GM21529 (cell line): ENCODE results near the gene DDOST.
A peak's percentile ranks its signal among the peaks of the same experiment; 100 is the strongest.

Experiments used
- ATAC-seq: cut with Tn5 transposase; IDR thresholded peaks from one replicate; pipeline ENCODE4 v1.9.1; 2021; ENCODE audit not compliant: unreplicated experiment

DDOST gene

DNA sequence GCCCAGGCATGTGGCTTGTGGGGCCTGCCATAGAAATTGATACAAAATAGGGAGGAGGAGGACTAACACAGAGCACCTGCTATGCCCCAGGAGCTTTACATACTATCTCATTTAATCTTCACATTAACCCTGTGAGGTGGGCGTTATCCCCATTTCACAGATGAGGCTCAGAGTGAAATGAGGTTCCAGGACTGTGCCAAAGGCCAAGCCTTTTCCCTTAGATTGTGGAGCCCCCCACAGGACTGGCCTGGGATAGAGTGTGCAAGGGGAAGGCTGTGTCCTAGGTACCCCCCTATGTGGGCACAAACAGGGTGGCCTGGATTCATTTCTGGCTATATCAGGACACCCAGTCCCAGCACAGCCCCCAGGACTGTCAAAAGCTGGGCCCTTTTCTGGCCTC, 2.2 kb upstream of the DDOST start:
- no peak for ATAC-seq

DNA sequence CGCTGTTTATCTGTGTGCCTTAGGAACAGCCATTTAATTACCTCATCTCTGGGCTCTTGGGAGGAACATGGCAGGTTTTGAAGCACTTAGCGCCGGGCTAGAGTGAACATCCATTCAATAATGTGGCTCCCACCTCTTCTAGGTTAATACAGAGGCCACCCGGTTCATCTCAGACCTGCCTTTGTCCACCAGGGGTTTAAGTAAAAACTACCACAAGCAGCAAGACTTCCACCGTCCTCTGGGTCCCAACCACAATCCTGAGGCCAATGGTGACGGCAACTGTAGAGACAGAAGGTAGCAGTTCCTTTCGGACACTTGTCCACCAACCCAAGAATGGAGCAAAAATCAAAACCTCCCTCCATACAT, 924 bp upstream of the DDOST start:
- no peak for ATAC-seq

GRCh38 chr1:20660847-20661206, 342 bp downstream of the DDOST start:
- ATAC-seq = no peak

- ATAC-seq = no peak
Measured at GRCh38 chr1:20660363-20660762, 806 bp downstream of the DDOST start.

- ATAC-seq = no peak
Measured at GRCh38 chr1:20658166-20658915, 2.8 kb downstream of the DDOST start.

- no peak for ATAC-seq
Measured at GRCh38 chr1:20657024-20657423, 4.1 kb downstream of the DDOST start.

DNA sequence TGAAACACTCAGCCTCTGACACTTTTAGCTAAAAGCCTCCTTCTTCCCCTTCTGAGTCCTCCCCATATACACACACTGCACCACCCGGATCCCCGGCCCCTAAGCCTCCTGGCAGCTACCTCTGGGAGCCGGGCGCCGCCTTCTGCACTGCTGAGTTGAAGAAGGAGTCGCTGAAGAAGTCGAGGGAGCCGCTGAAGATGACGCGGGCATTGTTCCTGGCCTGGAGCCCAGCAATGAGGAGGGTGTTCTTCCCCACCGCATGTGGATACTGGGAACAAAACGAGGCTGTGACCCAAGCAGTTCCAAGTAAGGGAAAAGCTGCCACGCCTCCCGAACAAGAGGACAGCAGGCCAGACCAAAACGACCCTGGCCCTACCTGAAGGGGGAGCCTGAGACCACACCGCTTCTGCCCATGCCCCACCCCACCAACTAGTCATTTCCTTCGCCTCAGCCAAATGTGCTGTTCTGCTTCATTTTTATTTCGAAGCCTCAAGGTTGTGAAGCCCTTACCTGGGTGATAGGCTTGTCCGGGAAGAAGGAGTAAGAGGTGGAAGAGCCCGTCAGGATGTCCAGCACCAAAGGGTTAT, 7.0 kb downstream of the DDOST start:
- no peak for ATAC-seq

DNA sequence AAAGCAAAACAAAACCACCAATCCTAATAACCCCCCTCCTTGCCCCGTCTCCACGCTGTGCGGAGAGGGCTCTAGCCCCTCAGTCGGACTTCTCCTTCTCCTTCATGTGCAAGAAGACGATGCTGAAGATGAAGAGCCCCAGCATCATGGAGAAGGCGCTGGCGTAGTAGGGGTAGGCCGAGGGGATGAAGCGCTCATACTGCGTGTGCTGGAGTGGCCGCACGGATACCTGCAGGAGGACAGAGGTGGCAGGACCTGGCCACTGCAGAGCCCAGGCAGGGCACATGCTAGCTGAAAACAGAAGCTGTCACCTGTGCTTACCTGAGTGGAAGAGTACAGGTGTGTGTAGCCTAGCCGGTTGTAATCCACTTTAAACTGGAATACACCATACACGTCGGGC, 8.9 kb downstream of the DDOST start:
- no peak for ATAC-seq

DNA sequence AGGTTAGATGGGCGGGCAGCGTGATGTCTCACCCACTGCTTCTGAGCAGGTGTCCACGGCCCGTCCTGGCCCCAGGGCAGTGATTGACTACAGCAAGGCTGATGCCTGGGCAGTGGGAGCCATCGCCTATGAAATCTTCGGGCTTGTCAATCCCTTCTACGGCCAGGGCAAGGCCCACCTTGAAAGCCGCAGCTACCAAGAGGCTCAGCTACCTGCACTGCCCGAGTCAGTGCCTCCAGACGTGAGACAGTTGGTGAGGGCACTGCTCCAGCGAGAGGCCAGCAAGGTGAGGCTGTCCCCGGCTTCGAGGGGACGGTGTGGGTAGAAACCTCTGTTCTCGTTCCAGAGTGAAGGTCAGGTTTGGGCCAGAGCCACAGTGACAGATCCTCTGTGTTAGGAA, 12.2 kb downstream of the DDOST start:
- ATAC-seq = no peak

- ATAC-seq = no peak
Measured at GRCh38 chr1:20648438-20648837, 12.7 kb downstream of the DDOST start.

DNA sequence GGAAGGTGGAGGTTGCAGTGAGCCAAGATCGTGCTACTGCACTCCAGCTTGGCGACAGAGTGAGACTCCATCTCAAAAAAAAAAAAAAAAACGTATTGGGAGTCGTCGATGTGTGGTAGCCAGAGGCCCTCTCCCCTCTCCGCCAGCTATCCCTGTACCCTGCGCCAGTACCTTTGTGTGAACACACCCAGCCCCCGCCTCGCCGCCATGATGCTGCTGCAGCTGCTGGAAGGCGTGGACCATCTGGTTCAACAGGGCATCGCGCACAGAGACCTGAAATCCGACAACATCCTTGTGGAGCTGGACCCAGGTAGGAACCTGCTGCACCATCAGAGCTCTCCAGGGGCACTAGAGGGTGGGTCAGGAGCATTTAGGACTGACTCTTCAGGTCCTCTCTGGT, 15.8 kb downstream of the DDOST start:
- no peak for ATAC-seq

DNA sequence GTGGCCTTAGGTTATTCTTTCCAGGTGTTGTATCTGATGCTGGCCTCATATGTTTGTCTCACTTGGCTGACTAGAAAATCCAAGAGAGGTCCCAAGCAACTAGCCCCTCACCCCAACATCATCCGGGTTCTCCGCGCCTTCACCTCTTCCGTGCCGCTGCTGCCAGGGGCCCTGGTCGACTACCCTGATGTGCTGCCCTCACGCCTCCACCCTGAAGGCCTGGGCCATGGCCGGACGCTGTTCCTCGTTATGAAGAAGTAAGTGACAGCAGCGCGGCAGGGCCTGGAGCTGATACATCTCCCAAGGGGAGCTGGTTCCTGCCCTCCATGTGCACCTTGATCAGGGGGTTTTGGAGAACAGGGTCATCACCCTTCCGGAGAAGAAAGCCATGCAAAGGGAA, 16.8 kb downstream of the DDOST start:
- ATAC-seq = no peak

GRCh38 chr1:20643080-20643479, 18.1 kb downstream of the DDOST start:
- no peak for ATAC-seq

DNA sequence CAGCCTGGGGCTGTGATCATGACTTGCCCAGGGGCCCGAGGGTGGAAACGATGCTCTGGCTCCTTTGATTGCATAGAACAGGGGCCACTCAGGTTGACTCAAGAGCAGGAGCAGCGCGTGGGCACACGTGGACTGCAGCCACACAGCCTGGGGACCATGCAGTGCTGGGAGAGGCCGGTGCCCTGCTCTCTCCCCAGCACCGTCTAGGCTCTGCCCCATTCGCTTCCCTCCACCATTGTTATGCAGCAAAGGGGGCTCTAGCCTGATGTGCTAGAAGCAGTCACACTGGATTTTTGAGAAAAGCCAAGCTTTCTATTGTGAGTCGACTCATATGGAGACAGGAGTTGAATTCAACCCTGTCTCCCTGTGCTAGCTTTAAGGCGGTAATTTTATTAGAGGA, 19.2 kb downstream of the DDOST start:
- no peak for ATAC-seq

GRCh38 chr1:20640183-20640597, 21.0 kb downstream of the DDOST start:
- peak; percentile 53 for ATAC-seq

GRCh38 chr1:20636785-20637347, 24.3 kb downstream of the DDOST start:
- no peak for ATAC-seq

DNA sequence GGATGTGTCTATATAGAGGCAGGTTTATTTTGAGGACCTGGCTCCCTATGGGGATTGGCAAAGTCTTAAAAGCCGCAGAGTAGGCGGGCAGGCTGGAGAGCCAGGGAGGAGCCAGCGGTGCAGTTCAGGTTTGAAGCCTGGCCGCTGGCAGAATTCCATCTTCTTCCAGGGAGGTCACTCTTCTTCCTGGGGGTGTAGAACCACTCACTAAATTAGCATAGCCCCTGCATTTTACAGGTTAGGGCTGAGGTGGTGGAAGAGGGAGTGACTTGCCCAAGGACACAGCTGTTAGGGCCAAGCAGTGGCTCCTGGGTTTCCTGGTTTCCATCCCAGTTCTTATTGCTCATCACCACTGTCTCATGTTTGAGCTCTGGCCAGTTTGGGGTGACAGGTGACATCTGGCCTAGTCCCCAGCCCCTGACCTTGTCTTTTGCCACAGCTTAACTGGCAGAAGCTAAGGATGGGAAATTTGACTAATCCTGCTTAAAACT, 26.5 kb downstream of the DDOST start:
- no peak for ATAC-seq

- no peak for ATAC-seq
Measured at GRCh38 chr1:20634065-20634593, 27.0 kb downstream of the DDOST start.

- ATAC-seq = no peak
Measured at GRCh38 chr1:20633190-20634064, 27.7 kb downstream of the DDOST start, which contains the start of gene PINK1. PINK1 (plus strand) TSS chr1:20633458; CDS start chr1:20633549, 91 bp downstream.

- no peak for ATAC-seq
Measured at GRCh38 chr1:20632386-20632785, 28.8 kb downstream of the DDOST start.

GRCh38 chr1:20630729-20631128, 30.4 kb downstream of the DDOST start:
- ATAC-seq = no peak
